ENCODE data around the gene OGFOD3.
"Not testable (repeated sequence)": the region's sequence is repeated elsewhere in the genome, so short reads cannot be mapped to it uniquely, and the experiment has no call there.

Gene OGFOD3

DNA sequence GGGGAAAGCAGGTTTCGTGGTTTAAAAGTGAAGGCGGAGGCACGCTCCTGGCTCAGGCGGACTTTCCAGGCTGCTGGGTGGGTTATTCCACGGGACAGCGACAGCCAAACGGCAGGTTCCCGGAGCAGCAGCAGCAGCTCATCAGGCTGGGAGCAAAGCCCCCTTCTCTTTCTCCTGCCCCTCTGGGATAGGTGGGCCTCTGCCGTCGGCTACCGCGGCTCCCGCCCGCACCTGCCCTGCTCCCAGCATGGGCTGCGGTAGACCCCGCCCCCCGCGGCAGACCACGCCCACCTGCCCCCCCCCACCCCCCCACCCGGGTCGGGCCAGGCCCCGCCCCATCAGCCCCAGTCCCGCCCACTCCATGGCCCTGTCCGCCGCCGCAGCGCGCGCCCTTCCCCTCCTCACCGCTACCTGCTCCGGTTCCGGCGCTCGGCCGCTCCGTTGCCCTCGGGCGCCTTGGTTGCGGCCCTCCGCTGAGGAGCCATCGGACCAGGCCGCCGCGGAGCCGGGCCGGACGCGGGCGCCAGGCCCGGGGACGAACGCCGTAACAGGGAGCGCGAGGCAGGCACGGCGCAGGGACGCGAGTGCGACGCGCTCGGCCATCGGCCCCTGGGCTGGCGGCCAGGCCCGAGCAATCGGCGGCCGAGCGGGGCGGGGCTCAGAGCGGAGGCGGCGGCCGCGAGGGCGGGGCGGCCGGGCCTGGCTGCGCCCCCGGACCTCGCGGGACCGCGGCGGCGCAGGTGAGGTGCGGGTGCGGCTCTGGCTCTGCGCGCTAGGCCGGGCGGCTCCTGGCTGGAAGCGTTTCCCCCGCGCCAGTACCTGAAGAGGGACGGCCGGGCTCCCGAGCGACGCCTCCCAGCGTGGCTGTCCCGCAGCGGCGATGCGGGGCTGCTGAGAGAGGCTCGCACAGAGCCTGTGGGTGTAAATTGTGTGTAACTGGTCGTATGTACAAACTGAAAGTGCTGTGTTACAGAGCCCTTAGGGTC lies at the start of gene OGFOD3, which contains the start of gene HEXD:
OGFOD3 (minus strand) TSS at position 586 of the 986 bp plus-strand sequence; CDS start at position 485, 101 bp downstream.
HEXD (plus strand) TSS at position 347 of the 986 bp plus-strand sequence. CDS start 1,453 bp downstream, outside the sequence.
- DNase-seq = peak; percentile 80 to 82

DNA sequence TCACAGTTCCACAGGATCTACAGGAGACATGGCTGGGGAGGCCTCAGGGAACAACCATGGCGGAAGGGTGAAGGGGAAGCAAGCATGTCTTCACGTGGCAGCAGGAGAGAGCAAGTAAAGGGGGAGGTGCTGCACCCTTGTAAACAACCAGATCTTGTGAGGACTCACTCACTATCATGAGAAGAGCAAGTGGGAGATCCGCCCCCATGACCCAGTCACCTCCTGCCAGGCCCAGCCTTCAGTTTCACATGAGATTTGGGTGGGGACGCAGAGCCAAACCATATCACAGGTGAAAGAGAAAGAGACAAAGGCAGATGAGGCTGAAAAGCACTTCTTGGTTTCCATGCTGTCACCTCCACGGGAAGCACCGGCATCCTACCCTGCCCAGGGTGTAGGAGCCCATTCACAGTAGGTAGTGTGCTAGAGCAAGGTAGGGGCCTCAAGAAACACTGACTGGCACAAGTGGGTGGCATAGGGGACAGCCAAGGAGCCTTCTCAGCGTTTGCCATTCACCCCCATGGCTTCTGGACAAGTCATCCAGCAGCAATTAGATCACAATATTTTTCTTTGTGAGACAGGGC lies 46.7 kb upstream of the OGFOD3 start:
- no peak for DNase-seq

DNA sequence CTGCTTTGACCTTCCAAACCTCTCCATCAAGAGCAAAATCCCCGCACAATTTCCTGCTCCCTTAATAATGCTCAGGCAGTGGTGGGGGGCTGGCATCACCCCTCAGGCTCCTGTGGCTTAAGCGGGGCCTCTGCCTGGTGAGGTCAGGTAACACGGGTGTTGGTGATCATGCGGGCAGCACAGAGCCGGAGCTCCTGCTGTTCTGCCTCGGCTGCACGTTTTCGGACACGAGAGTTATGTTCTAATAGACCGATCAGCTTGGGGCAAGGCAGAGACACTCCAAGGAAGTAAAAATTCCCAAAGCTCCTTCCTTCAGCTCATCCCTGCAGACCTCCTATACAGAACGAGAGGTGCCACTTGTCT lies 46.2 kb upstream of the OGFOD3 start:
- no peak for DNase-seq

GRCh38 chr17:82463925-82464566 lies 45.7 kb upstream of the OGFOD3 start:
- DNase-seq = no peak

DNA sequence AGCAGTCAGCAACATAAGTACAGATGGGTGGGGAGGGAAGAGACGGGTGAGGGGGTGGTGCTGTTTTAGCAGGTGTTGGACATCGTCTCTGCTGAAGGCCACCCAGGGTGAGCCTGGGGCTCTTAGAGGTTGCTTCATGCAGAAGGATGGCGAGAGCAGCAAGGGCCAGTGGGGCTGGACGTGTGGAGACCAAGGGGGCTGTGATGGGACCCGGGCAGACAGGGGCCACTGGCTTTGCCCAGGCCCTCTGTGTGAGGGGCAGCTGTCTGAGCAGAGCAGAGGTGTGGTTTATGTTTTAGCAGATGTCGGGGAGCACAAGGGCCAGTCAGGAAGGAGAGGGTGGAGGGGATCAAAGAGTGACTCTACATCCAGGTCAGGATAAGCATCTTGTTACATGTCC lies 45.0 kb upstream of the OGFOD3 start:
- no peak for DNase-seq

GRCh38 chr17:82461827-82462524 lies 43.6 kb upstream of the OGFOD3 start:
- no peak for DNase-seq

DNA sequence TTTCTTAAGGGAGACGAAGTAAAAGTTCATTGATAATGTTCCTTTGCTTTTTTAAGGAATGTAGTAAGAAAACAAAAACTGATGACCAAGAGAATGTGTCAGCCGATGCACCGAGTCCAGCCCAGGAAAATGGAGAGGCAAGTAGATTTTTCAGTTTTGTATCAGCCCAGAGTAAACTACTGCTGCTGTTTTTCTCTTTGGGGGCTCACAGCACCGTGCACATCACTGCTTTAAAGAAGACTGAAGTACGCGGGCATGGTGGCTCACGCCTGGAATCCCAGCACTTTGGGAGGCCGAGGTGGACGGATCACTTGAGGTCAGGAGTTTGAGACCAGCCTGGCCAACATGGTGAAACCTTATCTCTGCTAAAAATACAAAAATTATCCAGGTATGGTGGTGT lies 41.5 kb upstream of the OGFOD3 start:
- DNase-seq = not testable (repeated sequence)

- peak in 1 of 2 experiments; percentile 29 for DNase-seq
Observed at GRCh38 chr17:82458885-82459424, 40.6 kb upstream of the OGFOD3 start.

GRCh38 chr17:82458179-82458884 lies 39.9 kb upstream of the OGFOD3 start, which contains the start of gene NARF:
Gene NARF, plus strand, starts transcription at chr17:82458741. Its CDS starts 63 bp downstream, at chr17:82458804.
- peak; percentile 95 to 96 for DNase-seq

DNA sequence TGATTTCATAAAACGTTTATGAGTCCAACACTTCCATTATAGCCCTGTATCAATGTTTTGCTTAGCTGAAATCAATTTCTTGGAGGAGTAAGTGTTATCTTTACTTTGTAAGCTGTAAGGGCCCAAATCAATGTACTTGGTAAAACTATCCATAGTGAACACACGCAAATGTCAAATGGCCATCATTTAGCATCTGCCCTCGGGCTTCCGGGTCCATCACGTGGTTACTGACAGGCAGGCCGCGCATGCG lies 39.5 kb upstream of the OGFOD3 start:
- DNase-seq = no peak

GRCh38 chr17:82457073-82457928 lies 38.9 kb upstream of the OGFOD3 start:
- no peak for DNase-seq

DNA sequence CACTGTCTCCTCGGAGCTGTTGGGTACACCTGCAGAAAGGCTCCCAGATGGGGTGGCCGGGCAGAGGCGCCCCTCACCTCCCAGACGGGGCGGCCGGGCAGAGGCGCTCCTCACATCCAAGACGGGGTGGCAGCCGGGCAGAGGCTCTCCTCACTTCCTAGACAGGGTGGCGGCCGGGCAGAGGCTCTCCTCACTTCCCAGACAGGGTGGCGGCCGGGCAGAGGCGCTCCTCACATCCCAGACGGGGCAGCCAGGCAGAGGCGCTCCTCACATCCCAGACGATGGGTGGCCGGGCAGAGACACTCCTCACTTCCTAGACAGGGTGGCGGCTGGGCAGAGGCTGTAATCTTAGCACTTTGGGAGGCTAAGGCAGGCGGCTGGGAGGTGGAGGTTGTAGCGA lies 35.3 kb upstream of the OGFOD3 start:
- not testable (repeated sequence) for DNase-seq

DNA sequence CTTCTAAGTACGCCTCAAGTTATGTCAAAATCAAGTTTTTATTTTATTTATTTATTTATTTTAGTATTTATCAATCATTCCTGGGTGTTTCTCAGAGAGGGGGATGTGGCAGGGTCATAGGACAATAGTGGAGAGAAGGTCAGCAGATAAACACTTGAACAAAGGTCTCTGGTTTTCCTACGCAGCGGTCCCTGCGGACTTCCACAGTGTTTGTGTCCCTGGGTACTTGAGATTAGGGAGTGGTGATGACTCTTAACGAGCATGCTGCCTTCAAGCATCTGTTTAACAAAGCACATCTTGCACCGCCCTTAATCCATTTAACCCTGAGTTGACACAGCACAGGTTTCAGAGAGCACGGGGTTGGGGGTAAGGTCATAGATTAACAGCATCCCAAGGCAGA lies 34.8 kb upstream of the OGFOD3 start:
- DNase-seq = not testable (repeated sequence)

- DNase-seq = no peak
Observed at GRCh38 chr17:82452162-82452561, 33.8 kb upstream of the OGFOD3 start.

DNA sequence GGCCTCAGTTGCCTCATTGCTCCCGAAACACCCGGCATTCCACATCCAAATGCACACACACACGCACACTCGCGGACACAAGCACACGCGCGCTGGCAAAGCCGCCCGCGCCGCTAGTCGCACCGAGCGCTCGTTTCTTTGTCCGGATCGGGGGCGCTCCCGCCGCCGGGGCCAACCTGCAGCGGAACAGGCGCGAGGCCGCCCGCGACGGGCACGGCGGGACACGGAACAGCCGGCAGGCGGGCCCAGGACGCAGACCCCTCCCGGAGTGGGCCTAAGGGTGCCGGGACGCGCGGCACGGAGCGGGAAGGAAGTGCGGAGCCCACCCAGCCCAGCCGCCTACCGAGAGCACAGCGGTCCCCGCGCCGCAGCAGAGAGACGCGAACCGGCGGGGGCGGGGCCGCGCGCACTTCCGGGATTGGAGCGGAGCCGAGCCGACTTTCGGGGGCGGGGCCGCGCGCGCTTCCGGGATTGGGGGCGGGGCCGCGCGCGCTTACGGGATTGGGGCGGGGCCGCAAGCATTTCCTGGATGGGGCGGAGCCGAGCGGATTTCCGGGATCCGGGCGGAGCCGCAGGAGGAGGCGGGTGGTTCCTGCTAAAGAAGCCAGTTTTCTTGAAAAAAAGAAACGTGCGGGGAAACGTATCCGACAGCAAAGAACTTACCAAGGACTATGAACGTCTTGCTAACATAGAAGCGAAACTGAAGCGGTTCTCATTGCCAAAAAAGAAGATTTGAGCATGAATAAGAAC lies 32.1 kb upstream of the OGFOD3 start, which contains the start of gene CYBC1:
CYBC1 (minus strand) TSS at position 396 of the 750 bp plus-strand sequence. CDS start 1,498 bp downstream, outside the sequence.
- peak; percentile 95 for DNase-seq

DNA sequence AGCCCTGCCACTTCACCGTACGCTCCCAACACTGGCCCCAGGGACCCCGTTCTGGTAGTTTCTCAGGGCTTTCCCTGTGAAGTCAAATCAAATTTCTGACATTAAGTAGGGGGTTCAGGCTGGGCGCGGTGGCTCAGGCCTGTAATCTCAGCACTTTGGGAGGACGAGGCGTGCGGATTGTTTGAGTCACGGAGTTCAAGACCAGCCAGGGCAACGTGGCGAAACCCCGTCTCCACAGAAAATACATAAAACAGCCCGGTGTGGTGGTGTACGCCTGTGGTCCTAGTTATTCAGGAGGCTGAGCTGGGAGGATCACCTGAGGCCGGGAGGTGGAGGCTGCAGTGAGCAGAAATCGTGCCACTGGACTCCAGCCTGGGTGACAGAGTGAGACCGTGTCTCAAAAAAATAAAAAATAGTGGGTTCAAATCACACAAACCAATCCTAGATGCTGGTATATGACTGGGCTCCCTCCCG lies 31.5 kb upstream of the OGFOD3 start:
- DNase-seq = peak; percentile 56 to 64

- peak; percentile 67 to 72 for DNase-seq
Observed at GRCh38 chr17:82449131-82449882, 30.9 kb upstream of the OGFOD3 start.

GRCh38 chr17:82447876-82448275 lies 29.5 kb upstream of the OGFOD3 start:
- no peak for DNase-seq

DNA sequence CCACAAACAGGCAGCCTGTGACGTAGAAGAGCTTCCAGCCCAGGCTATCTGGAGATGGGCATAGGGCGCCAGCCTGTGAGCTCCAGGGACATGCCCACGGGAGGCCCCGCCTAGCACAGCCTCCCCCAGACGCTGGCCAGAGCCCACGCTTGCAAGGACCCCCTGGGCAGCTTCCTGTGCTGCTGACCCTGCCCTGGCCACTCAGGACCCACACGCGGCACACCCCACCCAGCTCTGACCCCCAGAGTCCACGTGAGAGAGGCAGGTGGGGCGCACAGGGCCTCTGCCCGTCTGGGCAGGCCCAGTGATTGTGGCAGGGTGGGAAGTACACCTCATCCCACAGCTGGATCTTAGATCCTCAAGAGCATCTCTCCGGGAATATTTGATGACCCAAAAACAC lies 28.3 kb upstream of the OGFOD3 start:
- DNase-seq = no peak

Data from activated CD4-positive, alpha-beta T cell treated with anti-CD3 and anti-CD28 coated beads, Interleukin-2, amount 50 U/mL, for 48 hours (primary cell).